Measurements from ENCODE around the gene FAM76B. TPM values are rescaled to one million over a fixed set of nuclear protein-coding genes. Genes with fewer than 3 reads are reported as not detected.
A peak's percentile ranks its signal among the peaks of the same experiment; 100 is the strongest.

FAM76B gene
- total and polyA plus RNA-seq, 9 of the 15 experiments (the other 6 are each of a cell fraction or from before 2014, with no cell fraction given), result 22.5 to 60.0 (median 35.0) TPM

DNA sequence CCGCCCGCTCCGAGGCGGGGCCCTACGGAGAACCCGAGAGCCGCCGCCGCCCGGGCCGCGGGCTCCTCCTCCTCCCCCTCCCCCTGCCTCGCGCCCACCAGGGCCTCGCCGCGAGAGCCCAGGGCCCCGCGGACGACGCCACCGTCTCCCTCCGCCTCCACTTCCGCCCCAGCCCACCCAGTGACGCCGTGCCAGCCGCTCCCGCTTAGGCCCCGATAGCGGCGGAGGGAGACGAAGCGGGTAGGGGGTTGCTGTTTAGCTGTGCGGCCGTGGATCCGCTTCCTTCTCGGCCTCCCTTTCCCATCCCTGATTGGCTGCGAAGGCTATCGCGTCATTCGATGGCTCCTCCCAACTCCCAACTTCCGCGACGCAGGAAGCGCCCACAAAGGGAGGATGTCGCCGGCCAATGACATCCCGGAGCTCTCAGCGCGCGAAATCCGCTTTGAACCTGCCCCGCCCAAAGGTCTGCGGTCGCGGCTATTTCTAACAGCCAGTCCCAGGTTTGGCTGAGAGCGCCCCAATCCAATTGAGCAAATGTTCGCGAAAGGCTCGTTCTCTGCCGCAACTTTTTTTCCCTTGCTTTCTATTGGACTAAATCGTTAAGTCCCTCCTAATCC, at the start of gene FAM76B (continued):
- peak; percentile 25 for TF ChIP-seq RBM25 (IDR thresholded peaks at IDR 0.05; ENCODE audit: low read depth, low read length, severe bottlenecking)
- peak; percentile 82 for TF ChIP-seq ZBTB7A (IDR thresholded peaks at IDR 0.05; ENCODE audit: borderline replicate concordance, control insufficient read depth, low read depth, low read length)
- TF ChIP-seq, protein P1, sequence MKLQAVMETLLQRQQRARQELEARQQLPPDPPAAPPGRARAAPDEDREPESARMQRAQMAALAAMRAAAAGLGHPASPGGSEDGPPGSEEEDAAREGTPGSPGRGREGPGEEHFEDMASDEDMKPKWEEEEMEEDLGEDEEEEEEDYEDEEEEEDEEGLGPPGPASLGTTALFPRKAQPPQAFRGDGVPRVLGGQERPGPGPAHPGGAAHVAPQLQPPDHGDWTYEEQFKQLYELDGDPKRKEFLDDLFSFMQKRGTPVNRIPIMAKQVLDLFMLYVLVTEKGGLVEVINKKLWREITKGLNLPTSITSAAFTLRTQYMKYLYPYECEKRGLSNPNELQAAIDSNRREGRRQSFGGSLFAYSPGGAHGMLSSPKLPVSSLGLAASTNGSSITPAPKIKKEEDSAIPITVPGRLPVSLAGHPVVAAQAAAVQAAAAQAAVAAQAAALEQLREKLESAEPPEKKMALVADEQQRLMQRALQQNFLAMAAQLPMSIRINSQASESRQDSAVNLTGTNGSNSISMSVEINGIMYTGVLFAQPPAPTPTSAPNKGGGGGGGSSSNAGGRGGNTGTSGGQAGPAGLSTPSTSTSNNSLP (IDR thresholded peaks at IDR 0.05; ENCODE audit: borderline replicate concordance, low read depth, low read length), result no peak
- TF ChIP-seq FOXJ3 (CRISPR knock-in tag; IDR thresholded peaks at IDR 0.05), result no peak
- no peak for TF ChIP-seq ZNF184 (CRISPR knock-in tag; IDR thresholded peaks at IDR 0.05)
- peak in 1 of 2 experiments; percentile 55; a peak in 1 of 3 replicates for TF ChIP-seq CBX3 (IDR thresholded peaks at IDR 0.05; ENCODE audit: borderline replicate concordance in 1 of 2, low read length in 2 of 2)
- TF ChIP-seq NR3C1 (CRISPR knock-in tag; IDR thresholded peaks at IDR 0.05), result 0 out of 2 replicates have a peak, but pooled peaks have one; percentile 39
- TF ChIP-seq TAF1 (IDR thresholded peaks at IDR 0.05; ENCODE audit: control insufficient read depth, extremely low read depth, insufficient read depth, low read length, severe bottlenecking), result peak; percentile 73
- TF ChIP-seq POU5F1 (IDR thresholded peaks at IDR 0.05; ENCODE audit: borderline replicate concordance, low read depth, low read length, partially characterized antibody), result no peak
- TF ChIP-seq ZKSCAN1 (IDR thresholded peaks at IDR 0.05; ENCODE audit: low read depth, low read length), result 0 out of 2 replicates have a peak, but pooled peaks have one; percentile 11
- TF ChIP-seq ZNF717 (CRISPR knock-in tag; IDR thresholded peaks at IDR 0.05), result no peak
- peak; percentile 16; the same call in 1 of the 2 replicates for TF ChIP-seq PHF21A (IDR thresholded peaks at IDR 0.05; ENCODE audit: borderline replicate concordance, low read depth)
- TF ChIP-seq PRPF4 (IDR thresholded peaks at IDR 0.05; ENCODE audit: insufficient read depth, low read depth, low read length, poor library complexity, severe bottlenecking), result peak; percentile 74
- TF ChIP-seq, protein P2, sequence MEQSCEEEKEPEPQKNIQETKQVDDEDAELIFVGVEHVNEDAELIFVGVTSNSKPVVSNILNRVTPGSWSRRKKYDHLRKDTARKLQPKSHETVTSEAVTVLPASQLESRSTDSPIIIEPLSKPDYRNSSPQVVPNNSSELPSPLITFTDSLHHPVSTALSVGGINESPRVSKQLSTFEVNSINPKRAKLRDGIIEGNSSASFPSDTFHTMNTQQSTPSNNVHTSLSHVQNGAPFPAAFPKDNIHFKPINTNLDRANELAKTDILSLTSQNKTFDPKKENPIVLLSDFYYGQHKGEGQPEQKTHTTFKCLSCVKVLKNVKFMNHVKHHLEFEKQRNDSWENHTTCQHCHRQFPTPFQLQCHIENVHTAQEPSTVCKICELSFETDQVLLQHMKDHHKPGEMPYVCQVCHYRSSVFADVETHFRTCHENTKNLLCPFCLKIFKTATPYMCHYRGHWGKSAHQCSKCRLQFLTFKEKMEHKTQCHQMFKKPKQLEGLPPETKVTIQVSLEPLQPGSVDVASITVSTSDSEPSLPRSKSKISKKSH (CRISPR knock-in tag; IDR thresholded peaks at IDR 0.05), result no peak
- TF ChIP-seq JUN (IDR thresholded peaks at IDR 0.05; ENCODE audit: borderline replicate concordance, low read depth, low read length), result no peak
- TF ChIP-seq JUN (CRISPR knock-in tag; IDR thresholded peaks at IDR 0.05; ENCODE audit: borderline replicate concordance), result no peak
- TF ChIP-seq ZSCAN32 (CRISPR knock-in tag; IDR thresholded peaks at IDR 0.05), result no peak
- peak; percentile 87 for TF ChIP-seq FIP1L1 (IDR thresholded peaks at IDR 0.05; ENCODE audit: low read depth, low read length, poor library complexity, severe bottlenecking)
- TF ChIP-seq NONO (IDR thresholded peaks at IDR 0.05; ENCODE audit: low read depth in 2 of 2, low read length in 1 of 2), result peak; percentile 44 to 58; a peak in 2 of 4 replicates
- TF ChIP-seq SRSF7 (optimal IDR thresholded peaks at IDR 0.05; ENCODE audit: low read depth, low read length), result no peak
- TF ChIP-seq CHD2 (IDR thresholded peaks at IDR 0.05; ENCODE audit: low read depth, low read length), result peak; percentile 69
- TF ChIP-seq TBP (optimal IDR thresholded peaks at IDR 0.05; ENCODE audit: low read depth, low read length), result peak; percentile 57
- TF ChIP-seq, protein P3, sequence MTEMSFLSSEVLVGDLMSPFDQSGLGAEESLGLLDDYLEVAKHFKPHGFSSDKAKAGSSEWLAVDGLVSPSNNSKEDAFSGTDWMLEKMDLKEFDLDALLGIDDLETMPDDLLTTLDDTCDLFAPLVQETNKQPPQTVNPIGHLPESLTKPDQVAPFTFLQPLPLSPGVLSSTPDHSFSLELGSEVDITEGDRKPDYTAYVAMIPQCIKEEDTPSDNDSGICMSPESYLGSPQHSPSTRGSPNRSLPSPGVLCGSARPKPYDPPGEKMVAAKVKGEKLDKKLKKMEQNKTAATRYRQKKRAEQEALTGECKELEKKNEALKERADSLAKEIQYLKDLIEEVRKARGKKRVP (CRISPR knock-in tag; IDR thresholded peaks at IDR 0.05), result no peak
- no peak for TF ChIP-seq U2AF1 (optimal IDR thresholded peaks at IDR 0.05; ENCODE audit: low read depth, low read length)
- TF ChIP-seq ARNT (IDR thresholded peaks at IDR 0.05), result no peak

Measured in K562 (cell line).